Measurements from ENCODE around the gene FOXF1.

Gene FOXF1

DNA sequence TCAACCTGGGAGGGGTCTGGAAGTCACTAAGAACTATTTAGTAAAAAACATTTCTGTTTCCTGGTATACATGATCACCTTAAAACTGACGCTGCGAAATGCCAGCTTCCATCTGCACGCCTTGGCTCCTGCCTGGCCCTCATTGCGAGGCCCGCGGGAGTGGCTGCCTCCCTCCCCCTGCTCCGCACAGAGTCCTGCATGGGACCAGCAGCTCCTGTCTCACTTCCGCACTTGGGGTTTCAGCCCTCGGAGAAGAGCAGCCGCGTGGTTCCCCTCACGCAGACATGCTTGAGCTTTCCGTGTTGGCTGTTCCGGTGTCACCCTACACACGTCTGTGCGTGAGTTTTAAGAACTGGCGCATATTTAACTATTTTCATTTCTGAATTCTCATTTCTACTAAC, 26.3 kb downstream of the FOXF1 start:
- TF ChIP-seq FOXM1 (IDR thresholded peaks at IDR 0.05; ENCODE audit: borderline replicate concordance) (no peak), SUZ12 (IDR thresholded peaks at IDR 0.05) (no peak), HDGF (IDR thresholded peaks at IDR 0.05; ENCODE audit: borderline replicate concordance) (no peak), CTBP1 (IDR thresholded peaks at IDR 0.05; ENCODE audit: borderline replicate concordance) (no peak), ZNF384 (IDR thresholded peaks at IDR 0.05) (no peak), FOXK2 (IDR thresholded peaks at IDR 0.05) (no peak), LEF1 (IDR thresholded peaks at IDR 0.05; ENCODE audit: borderline replicate concordance) (no peak), NFRKB (IDR thresholded peaks at IDR 0.05) (no peak), FOXA1 (IDR thresholded peaks at IDR 0.05) (no peak), L3MBTL2 (conservative IDR thresholded peaks at IDR 0.05) (no peak), TARDBP (IDR thresholded peaks at IDR 0.05) (no peak), ARNT (IDR thresholded peaks at IDR 0.05) (no peak), ELF4 (IDR thresholded peaks at IDR 0.05) (no peak), SP1 (IDR thresholded peaks at IDR 0.05) (no peak), BHLHE40 (IDR thresholded peaks at IDR 0.05; ENCODE audit: borderline replicate concordance) (no peak)
- TF ChIP-seq, protein P1, sequence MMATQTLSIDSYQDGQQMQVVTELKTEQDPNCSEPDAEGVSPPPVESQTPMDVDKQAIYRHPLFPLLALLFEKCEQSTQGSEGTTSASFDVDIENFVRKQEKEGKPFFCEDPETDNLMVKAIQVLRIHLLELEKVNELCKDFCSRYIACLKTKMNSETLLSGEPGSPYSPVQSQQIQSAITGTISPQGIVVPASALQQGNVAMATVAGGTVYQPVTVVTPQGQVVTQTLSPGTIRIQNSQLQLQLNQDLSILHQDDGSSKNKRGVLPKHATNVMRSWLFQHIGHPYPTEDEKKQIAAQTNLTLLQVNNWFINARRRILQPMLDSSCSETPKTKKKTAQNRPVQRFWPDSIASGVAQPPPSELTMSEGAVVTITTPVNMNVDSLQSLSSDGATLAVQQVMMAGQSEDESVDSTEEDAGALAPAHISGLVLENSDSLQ (IDR thresholded peaks at IDR 0.05): no peak
- DNase-seq (ENCODE audit: extremely low spot score): no peak
- POLR2A ChIA-PET: no interaction called here
- CTCF ChIA-PET: no interaction called here

DNA sequence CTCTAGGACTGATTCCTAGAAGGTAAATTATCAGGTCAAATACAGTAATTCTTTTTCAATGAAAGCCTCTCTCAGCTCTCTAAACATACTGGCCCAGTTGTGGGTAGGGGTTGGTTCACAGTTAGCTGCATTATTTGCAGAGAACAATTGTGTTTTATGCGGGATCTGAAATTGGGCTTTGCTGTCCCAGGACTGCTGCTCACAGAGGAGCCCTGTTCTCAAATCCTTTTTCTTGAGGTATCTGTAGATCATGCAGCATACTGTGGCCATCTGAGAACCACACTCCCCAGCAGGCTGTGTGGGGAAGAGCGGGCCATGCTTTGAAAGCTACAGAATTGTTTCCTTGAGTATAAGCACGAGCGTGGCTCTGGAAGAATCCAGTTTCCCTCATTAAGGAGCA, 27.2 kb downstream of the FOXF1 start:
- TF ChIP-seq FOXM1 (IDR thresholded peaks at IDR 0.05; ENCODE audit: borderline replicate concordance): no peak
- no peak for TF ChIP-seq TARDBP (IDR thresholded peaks at IDR 0.05)
- TF ChIP-seq SUZ12 (IDR thresholded peaks at IDR 0.05): no peak
- TF ChIP-seq SP1 (IDR thresholded peaks at IDR 0.05): no peak
- TF ChIP-seq ELF4 (IDR thresholded peaks at IDR 0.05): no peak
- TF ChIP-seq FOXK2 (IDR thresholded peaks at IDR 0.05): no peak
- TF ChIP-seq FOXA1 (IDR thresholded peaks at IDR 0.05): no peak
- no peak for TF ChIP-seq L3MBTL2 (conservative IDR thresholded peaks at IDR 0.05)
- no peak for TF ChIP-seq NFRKB (IDR thresholded peaks at IDR 0.05)
- TF ChIP-seq BHLHE40 (IDR thresholded peaks at IDR 0.05; ENCODE audit: borderline replicate concordance): no peak
- TF ChIP-seq ARNT (IDR thresholded peaks at IDR 0.05): no peak
- no peak for TF ChIP-seq LEF1 (IDR thresholded peaks at IDR 0.05; ENCODE audit: borderline replicate concordance)
- TF ChIP-seq, protein P1 (IDR thresholded peaks at IDR 0.05): no peak
- no peak for TF ChIP-seq ZNF384 (IDR thresholded peaks at IDR 0.05)
- TF ChIP-seq CTBP1 (IDR thresholded peaks at IDR 0.05; ENCODE audit: borderline replicate concordance): no peak
- no peak for TF ChIP-seq HDGF (IDR thresholded peaks at IDR 0.05; ENCODE audit: borderline replicate concordance)
- ChIA-PET POLR2A (no interaction called here), CTCF (no interaction called here)
- DNase-seq (ENCODE audit: extremely low spot score): no peak

DNA sequence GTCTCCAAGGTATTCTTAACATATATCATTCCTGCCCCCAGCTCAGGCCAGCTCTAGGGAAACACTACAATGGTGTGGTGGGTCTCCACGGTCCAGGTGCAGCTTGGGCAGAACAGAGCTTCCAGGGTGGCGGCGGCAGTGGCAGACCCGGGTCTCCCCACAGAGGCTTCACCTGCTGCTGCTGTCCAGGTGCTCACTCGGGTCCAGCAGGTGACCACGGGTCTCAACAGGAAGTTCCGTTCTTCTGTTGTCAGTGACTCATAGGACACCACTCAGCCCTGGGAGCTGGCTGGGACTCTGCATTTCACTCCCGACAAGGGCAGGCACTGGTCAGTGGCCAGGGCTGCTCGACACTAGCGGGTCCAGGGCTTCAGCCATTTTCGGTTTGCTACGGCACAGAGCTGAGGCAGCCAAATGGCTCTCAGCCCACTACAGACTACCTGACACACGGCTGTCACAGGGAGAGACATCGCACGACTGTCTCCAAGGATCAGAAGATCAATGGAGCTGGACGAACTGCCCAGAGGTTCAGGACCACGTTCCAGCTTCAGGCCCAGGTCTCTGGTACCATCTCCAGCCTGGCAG, 28.0 kb downstream of the FOXF1 start:
- DNase-seq (ENCODE audit: extremely low spot score): no peak
- POLR2A ChIA-PET: no interaction called here
- TF ChIP-seq SUZ12 (IDR thresholded peaks at IDR 0.05) (no peak), HDGF (IDR thresholded peaks at IDR 0.05; ENCODE audit: borderline replicate concordance) (no peak), L3MBTL2 (conservative IDR thresholded peaks at IDR 0.05) (no peak), LEF1 (IDR thresholded peaks at IDR 0.05; ENCODE audit: borderline replicate concordance) (no peak), FOXK2 (IDR thresholded peaks at IDR 0.05) (no peak), NFRKB (IDR thresholded peaks at IDR 0.05) (no peak)
- CTCF ChIA-PET: no interaction called here

DNA sequence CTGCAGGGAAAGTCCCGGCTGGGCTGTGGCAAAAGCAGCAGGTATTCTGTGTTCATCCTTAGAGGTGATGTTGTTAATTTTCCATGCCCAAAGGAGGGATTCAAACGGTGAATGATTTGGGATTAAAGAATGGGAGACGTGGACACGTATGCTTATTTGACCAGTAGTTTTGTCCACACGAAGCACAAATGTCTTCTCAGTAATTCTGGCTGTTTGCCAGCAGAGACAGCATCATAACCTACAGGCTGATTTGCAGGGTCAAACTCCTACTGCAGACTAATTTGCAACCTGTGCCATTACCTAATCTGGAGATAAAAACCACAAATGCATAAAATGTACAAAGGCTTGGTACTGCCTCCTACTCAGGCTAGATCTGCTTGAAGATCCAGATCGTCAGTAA, 30.6 kb downstream of the FOXF1 start:
- CTCF ChIA-PET: no interaction called here
- POLR2A ChIA-PET: interaction anchor here (1.1 kb wide), 1 partner anchor 9 kb away, joined by 3 read pairs; no protein-coding TSS in a partner anchor
- no peak for TF ChIP-seq TARDBP (IDR thresholded peaks at IDR 0.05)
- no peak for TF ChIP-seq NFRKB (IDR thresholded peaks at IDR 0.05)
- TF ChIP-seq HDGF (IDR thresholded peaks at IDR 0.05; ENCODE audit: borderline replicate concordance): no peak
- no peak for TF ChIP-seq SP1 (IDR thresholded peaks at IDR 0.05)
- no peak for TF ChIP-seq FOXM1 (IDR thresholded peaks at IDR 0.05; ENCODE audit: borderline replicate concordance)
- TF ChIP-seq SUZ12 (IDR thresholded peaks at IDR 0.05): no peak
- no peak for TF ChIP-seq CTBP1 (IDR thresholded peaks at IDR 0.05; ENCODE audit: borderline replicate concordance)
- TF ChIP-seq FOXA1 (IDR thresholded peaks at IDR 0.05): no peak
- TF ChIP-seq ELF4 (IDR thresholded peaks at IDR 0.05): no peak
- TF ChIP-seq FOXK2 (IDR thresholded peaks at IDR 0.05): no peak
- no peak for TF ChIP-seq BHLHE40 (IDR thresholded peaks at IDR 0.05; ENCODE audit: borderline replicate concordance)
- TF ChIP-seq, protein P1 (IDR thresholded peaks at IDR 0.05): no peak
- no peak for TF ChIP-seq ZNF384 (IDR thresholded peaks at IDR 0.05)
- TF ChIP-seq LEF1 (IDR thresholded peaks at IDR 0.05; ENCODE audit: borderline replicate concordance): no peak
- TF ChIP-seq ARNT (IDR thresholded peaks at IDR 0.05): no peak
- no peak for TF ChIP-seq L3MBTL2 (conservative IDR thresholded peaks at IDR 0.05)
- no peak for DNase-seq (ENCODE audit: extremely low spot score)

DNA sequence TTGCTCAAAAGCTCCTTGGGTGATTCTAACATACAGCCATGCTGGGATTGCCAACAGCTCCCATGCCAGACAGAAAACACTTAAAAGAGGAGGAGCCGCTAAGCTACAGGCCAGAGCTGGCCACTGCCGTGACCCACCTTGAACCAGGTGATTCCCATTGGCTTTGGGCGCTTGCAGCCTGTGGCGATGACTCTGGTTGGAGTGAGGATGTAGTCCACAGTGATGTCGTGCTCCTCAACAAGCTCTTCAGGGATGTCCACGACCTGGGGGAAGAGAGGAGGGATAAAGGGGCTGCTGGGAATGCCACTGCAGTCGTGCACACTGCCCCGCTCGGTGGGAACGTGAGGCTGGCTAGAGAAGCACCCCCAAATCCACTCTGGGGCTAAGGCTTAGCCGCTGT, 31.2 kb downstream of the FOXF1 start:
- TF ChIP-seq FOXK2 (IDR thresholded peaks at IDR 0.05) (no peak), SUZ12 (IDR thresholded peaks at IDR 0.05) (no peak)
- POLR2A ChIA-PET: interaction anchor here (1.1 kb wide), 1 partner anchor 8 kb away, joined by 3 read pairs; no protein-coding TSS in a partner anchor
- CTCF ChIA-PET: no interaction called here
- no peak for DNase-seq (ENCODE audit: extremely low spot score)

All from HEK293T (cell line).